ENCODE measurements around the gene OSBPL1A.

- TF ChIP-seq, protein P1, sequence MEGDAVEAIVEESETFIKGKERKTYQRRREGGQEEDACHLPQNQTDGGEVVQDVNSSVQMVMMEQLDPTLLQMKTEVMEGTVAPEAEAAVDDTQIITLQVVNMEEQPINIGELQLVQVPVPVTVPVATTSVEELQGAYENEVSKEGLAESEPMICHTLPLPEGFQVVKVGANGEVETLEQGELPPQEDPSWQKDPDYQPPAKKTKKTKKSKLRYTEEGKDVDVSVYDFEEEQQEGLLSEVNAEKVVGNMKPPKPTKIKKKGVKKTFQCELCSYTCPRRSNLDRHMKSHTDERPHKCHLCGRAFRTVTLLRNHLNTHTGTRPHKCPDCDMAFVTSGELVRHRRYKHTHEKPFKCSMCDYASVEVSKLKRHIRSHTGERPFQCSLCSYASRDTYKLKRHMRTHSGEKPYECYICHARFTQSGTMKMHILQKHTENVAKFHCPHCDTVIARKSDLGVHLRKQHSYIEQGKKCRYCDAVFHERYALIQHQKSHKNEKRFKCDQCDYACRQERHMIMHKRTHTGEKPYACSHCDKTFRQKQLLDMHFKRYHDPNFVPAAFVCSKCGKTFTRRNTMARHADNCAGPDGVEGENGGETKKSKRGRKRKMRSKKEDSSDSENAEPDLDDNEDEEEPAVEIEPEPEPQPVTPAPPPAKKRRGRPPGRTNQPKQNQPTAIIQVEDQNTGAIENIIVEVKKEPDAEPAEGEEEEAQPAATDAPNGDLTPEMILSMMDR (IDR thresholded peaks at IDR 0.05; ENCODE audit: insufficient read depth, low read length, poor library complexity, severe bottlenecking): no peak
- TF ChIP-seq EZH2phosphoT487 (conservative IDR thresholded peaks at IDR 0.05; ENCODE audit: low read length): no peak
Measured at GRCh38 chr18:24230766-24231165, 166.9 kb downstream of the OSBPL1A start.

All from SU-DHL-6 (cell line).